Omental fat pad (tissue), 4 donors: ENCODE results near the gene TMBIM6. TPM values are rescaled to one million over a fixed set of nuclear protein-coding genes. Genes with fewer than 3 reads are reported as not detected.

ENCODE experiments used
- ATAC-seq: fragments of 150-250 bp; one replicate; pipeline ENCODE4 v1.9.1; 2016; ENCODE audit warnings: mild to moderate bottlenecking, moderate library complexity; ENCODE audit not compliant: low FRiP score
- DNase-seq: peaks from one replicate; pipeline ENCODE4 v3.0.0-alpha.2; 2019; ENCODE audit warnings: low spot score
- total RNA-seq, 4 donors: library from RNA; depleted of rRNA; stranded (reverse); fragments of >200 nt; gene quantifications; one replicate each; pipeline ENCODE4 v1.1.0, GENCODE V29; 2016
- TF ChIP-seq, protein P1 (sequence below), 3 donors: fragments of 450-650 bp; IDR thresholded peaks; one replicate each; pipeline ENCODE4 v1.5.1; 2016 to 2017; ENCODE audit warnings: antibody characterized with exemption in 3 of 3, mild to moderate bottlenecking in 3 of 3, moderate library complexity in 2 of 3

The TMBIM6 gene
- total RNA-seq, 4 donors from 2014 or later: 337 to 481 (median 397) TPM

DNA sequence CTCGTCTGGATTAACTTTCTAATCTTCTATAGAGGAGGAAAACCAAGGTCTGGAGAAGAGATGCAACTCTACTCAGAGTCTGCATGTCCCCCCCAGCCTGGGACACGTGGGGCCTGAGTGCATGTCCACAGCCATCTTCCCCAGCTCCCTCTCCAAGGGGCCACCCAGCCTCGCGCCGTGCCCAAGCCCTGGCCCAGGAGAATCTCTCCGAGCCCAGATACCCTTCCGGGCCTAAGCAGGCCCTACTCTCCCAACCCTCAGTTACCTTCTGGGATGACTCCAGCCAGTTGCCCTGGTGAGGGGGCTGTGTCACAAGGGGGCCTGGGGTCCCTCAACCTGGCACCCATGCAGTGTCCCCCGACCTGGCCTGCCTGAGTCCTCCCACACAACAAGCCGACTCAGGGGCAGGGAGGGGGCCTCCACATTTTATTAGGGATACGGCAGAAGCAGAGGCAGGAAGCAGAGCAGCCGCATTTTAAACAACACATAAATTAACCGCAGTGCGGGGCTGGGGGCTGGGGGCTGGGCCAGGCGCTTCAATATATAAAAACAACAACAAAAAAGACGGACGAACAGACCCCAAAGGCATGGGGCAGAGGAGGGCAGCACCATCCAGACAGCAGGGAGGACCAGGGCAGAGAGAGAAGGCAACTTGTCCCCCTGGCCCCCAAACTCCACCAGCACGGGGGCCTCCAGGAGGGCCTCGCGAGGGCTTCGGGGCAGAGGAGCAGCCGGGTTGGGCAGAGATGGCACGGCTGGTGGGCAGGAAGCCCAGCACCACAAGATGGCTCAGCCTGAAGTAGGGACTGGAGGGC is 49.6 kb downstream of the TMBIM6 start:
- ATAC-seq (no peak), DNase-seq (no peak)
- TF ChIP-seq, protein P1, sequence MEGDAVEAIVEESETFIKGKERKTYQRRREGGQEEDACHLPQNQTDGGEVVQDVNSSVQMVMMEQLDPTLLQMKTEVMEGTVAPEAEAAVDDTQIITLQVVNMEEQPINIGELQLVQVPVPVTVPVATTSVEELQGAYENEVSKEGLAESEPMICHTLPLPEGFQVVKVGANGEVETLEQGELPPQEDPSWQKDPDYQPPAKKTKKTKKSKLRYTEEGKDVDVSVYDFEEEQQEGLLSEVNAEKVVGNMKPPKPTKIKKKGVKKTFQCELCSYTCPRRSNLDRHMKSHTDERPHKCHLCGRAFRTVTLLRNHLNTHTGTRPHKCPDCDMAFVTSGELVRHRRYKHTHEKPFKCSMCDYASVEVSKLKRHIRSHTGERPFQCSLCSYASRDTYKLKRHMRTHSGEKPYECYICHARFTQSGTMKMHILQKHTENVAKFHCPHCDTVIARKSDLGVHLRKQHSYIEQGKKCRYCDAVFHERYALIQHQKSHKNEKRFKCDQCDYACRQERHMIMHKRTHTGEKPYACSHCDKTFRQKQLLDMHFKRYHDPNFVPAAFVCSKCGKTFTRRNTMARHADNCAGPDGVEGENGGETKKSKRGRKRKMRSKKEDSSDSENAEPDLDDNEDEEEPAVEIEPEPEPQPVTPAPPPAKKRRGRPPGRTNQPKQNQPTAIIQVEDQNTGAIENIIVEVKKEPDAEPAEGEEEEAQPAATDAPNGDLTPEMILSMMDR (IDR thresholded peaks at IDR 0.05): no peak

DNA sequence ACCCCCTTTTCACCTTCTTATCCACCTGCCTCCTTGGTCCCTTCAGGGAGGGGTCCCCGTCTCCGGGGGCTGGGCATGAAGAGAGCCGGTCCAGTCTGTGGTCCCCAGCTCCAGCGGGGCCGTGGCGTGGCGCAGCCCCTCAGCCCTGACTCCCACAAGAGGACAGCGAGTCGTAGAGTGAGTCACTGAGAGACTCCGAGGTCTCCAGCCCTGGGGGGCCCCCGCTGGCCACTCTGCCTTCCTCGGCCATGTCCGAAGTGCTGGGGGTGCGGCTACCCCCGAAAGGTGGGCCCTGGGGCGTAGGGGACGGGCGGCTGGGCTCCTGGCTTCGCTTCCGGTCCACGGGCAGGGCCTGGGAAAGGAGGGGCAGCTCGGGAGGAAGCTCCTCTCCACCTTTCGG is 50.3 kb downstream of the TMBIM6 start:
- no peak for DNase-seq
- no peak for ATAC-seq
- TF ChIP-seq, protein P1 (IDR thresholded peaks at IDR 0.05): no peak

DNA sequence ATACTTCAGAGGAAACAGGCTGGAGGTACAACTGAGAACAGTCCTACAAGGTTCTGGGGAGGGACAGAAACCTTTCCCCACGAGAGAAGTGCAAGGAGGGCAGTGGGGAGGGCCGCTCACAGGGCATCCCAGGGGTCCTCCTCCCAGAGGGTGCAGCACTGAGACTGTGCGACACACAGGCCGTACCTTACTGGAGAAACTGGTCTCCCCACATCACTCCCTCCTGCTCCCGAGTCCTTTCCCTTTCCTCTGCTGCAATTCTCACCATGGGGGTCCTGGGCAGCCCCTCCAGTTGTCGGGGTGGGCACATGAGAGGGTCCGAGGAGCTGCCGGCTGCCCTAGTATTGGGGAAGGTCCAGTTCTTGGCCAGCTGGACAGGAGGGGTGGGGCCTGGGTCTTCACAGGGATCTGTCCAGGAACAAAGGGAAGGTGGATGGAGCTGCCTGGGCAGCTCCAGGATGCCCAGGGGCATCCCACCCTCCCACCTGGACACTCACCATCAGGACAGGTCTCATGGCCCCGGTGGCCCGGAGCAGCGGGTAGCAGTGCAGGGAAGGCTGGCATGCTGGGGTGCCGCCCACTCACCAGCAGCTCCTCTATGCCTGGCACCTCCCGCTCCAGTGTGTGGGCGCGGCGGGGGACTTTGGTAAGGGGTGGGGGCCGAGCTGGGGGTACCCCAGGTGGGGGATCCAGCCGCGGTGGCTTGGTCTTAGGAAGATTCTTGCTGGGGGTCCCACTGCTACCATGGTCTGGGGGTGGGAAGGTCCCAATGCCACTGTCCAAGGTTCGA is 51.0 kb downstream of the TMBIM6 start:
- DNase-seq (no peak), ATAC-seq (no peak)
- TF ChIP-seq, protein P1 (IDR thresholded peaks at IDR 0.05): no peak

DNA sequence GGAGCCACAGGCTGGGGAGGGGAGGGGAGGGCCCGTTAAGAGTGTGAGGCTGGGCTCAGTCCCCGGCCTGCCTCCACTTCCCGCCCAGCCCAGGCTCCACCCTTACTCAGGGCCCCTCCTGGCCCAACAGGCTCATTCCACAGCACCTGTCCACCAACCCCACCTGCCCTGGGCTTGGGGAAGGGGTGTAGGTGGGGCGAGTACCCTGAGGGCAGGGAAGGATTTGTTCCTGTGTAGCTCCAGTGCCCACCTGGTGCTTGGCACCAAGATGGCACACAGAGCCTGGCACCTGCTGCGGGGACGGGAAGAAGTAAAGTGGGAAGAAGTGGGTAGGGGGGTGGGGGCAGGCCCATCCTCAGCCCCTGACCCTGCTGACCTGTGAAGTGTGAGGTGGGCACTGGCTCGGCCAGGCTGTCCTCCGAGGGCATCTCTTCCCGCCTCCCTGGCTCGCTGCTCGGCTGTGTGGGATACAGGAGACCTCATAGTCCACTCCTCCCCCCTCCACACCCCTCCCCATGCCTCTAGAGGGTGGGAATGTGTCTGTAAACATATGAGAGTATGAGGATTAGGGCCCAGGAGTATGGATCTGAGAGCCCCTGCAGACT is 51.7 kb downstream of the TMBIM6 start:
- no peak for DNase-seq
- ATAC-seq: no peak
- TF ChIP-seq, protein P1 (IDR thresholded peaks at IDR 0.05): no peak

DNA sequence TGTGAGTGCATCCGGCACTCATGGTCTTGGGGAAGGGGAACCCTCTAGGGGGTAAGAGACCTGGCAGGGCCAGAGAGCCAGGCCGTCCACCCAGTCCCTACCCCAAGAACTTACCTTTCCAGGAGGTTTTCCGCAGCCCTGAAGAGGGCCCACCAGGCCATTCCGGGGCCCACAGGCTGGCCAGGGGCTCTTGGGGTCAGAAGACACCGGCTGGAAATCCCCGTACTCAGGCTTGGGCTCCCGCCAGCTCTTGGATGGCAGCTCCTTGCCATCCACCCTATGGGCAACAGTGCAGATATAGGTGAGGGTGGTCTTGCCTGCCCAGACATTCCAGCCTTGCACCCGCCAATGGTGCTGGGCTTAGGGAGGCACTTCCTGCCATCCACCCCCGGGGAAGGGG is 52.3 kb downstream of the TMBIM6 start:
- ATAC-seq (no peak), DNase-seq (no peak)
- TF ChIP-seq, protein P1 (IDR thresholded peaks at IDR 0.05): no peak

DNA sequence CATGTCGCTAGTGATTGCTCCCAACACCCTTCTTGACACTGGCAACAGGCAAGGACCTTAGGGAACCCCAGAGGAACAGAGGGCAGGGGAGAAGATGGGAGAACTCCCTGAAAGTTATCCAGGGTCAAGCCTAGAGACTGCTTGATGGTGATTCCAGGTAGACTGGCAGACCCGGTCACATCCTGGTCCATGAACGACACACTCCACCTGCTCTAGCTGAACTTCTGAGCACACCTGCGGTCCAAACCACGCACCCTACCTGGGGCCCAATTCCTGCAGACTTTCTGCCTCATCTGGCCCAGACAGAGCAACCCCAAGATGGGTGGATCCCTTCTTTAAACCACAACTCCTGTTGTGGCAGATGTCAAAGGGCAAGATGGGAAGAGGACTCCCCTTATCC is 52.7 kb downstream of the TMBIM6 start:
- TF ChIP-seq, protein P1 (IDR thresholded peaks at IDR 0.05): no peak
- DNase-seq (no peak), ATAC-seq (no peak)
